ENCODE measurements around the gene RHOA. TPM values are rescaled to one million over a fixed set of nuclear protein-coding genes. Genes with fewer than 3 reads are reported as not detected.

RHOA gene
- total and polyA plus RNA-seq, 10 donors, result 226 to 693 (median 481) TPM

GRCh38 chr3:49370585-49371290 lies 41.0 kb downstream of the RHOA start:
- Histone ChIP-seq H3K27me3 (replicated peaks in 1 of 7) (no peaks in the 10 kb centered on the region), H3K9me3 (no peaks in the 10 kb centered on the region), H3K36me3 (peaks cover 3 to 100% (median 86%) of the 10 kb centered on the region in 6 donors), H3K27ac (peak overlapping the region in 2 of 8 donors; percentile 16 to 25), H3K4me1 (peaks cover 0 to 63% (median 27%) of the 10 kb centered on the region in 6 donors), H3K4me3 (no peak overlapping the region)
- intact Hi-C loops (cut with DNase I; ENCODE audit: low total_unique reads), result no loop called here
- DNase-seq, result no peak
- 84 to 94% (median 92%) methylated on average over 6 of the region's 6 CpGs for WGBS, 5 donors
- no peak for TF ChIP-seq POLR2A (IDR thresholded peaks at IDR 0.05)
- TF ChIP-seq, protein P1, sequence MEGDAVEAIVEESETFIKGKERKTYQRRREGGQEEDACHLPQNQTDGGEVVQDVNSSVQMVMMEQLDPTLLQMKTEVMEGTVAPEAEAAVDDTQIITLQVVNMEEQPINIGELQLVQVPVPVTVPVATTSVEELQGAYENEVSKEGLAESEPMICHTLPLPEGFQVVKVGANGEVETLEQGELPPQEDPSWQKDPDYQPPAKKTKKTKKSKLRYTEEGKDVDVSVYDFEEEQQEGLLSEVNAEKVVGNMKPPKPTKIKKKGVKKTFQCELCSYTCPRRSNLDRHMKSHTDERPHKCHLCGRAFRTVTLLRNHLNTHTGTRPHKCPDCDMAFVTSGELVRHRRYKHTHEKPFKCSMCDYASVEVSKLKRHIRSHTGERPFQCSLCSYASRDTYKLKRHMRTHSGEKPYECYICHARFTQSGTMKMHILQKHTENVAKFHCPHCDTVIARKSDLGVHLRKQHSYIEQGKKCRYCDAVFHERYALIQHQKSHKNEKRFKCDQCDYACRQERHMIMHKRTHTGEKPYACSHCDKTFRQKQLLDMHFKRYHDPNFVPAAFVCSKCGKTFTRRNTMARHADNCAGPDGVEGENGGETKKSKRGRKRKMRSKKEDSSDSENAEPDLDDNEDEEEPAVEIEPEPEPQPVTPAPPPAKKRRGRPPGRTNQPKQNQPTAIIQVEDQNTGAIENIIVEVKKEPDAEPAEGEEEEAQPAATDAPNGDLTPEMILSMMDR (IDR thresholded peaks at IDR 0.05 in 8 of 11, conservative IDR thresholded peaks at IDR 0.05 in 3 of 11), result no peak
- TF ChIP-seq POLR2AphosphoS5 (IDR thresholded peaks at IDR 0.05), result no peak

DNA sequence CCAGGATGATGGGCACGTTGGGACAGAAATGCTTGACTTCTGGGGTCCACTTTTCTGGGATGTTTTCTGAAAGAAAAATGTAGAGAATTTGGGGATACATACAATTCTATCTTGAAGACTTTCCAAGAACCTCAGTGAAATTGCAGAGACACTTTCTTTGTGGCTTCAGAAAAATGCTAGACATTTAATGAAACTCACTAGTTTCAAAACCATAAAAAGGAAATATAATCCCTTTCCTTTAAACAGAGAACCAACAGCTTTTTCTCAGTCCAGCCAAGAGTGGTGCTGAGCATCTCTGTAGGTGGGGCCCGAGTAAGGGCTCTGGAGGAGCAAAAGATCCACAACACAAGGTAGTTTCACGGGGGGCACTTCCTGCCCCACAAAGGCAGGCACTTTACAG lies 49.2 kb downstream of the RHOA start:
- H3K9me3 ChIP-seq, result no peaks in the 10 kb centered on the region
- 59 to 80% (median 73%) methylated on average over 3 of the region's 3 CpGs for WGBS, 5 donors
- no peak for TF ChIP-seq POLR2AphosphoS5 (IDR thresholded peaks at IDR 0.05)
- TF ChIP-seq, protein P1 (IDR thresholded peaks at IDR 0.05 in 8 of 11, conservative IDR thresholded peaks at IDR 0.05 in 3 of 11), result no peak
- no peak for TF ChIP-seq POLR2A (IDR thresholded peaks at IDR 0.05)
- no peaks in the 10 kb centered on the region for H3K27me3 ChIP-seq (replicated peaks in 1 of 7)
- H3K36me3 ChIP-seq, result peaks cover 6 to 91% (median 81%) of the 10 kb centered on the region in 6 donors
- intact Hi-C loops (cut with DNase I; ENCODE audit: low total_unique reads), result no loop called here
- H3K4me1 ChIP-seq, result peaks cover 10 to 45% (median 20%) of the 10 kb centered on the region in 6 donors
- H3K27ac ChIP-seq, result peak overlapping the region in 2 of 8 donors; percentile 8 to 29
- DNase-seq, result peak; percentile 8
- no peak overlapping the region for H3K4me3 ChIP-seq

DNA sequence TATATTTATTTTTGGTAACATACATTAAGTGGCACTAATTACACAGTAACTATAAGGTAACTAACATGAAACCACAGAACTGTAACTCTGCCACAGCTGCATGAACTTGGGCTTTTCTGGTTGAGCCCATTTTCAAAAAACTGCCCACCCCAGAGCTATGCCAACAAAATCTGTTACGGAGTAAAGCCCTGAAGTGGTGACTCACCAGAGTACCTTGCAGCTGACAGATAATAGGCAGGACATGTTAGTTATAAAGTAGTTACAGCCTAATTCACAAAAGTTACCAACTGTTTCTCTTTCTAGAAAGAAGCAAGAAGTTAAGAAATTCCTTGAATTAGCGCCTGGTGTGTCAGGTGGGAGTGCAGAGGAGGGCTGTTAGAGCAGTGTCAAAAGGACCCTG lies 52.2 kb downstream of the RHOA start:
- TF ChIP-seq POLR2AphosphoS5 (IDR thresholded peaks at IDR 0.05) (no peak), POLR2A (IDR thresholded peaks at IDR 0.05) (no peak)
- TF ChIP-seq, protein P1 (IDR thresholded peaks at IDR 0.05 in 8 of 11, conservative IDR thresholded peaks at IDR 0.05 in 3 of 11), result no peak
- peaks cover 18 to 65% (median 44%) of the 10 kb centered on the region in 6 donors for H3K4me1 ChIP-seq
- intact Hi-C loops (cut with DNase I; ENCODE audit: low total_unique reads), result no loop called here
- H3K27ac ChIP-seq, result peak overlapping the region in 7 of 8 donors; percentile 86 to 96 (median 92)
- H3K27me3 ChIP-seq (replicated peaks in 1 of 7), result no peaks in the 10 kb centered on the region
- no peak overlapping the region for H3K4me3 ChIP-seq
- no peak for DNase-seq
- 77 to 84% (median 84%) methylated on average over 2 of the region's 2 CpGs for WGBS, 5 donors
- no peaks in the 10 kb centered on the region for H3K9me3 ChIP-seq
- peaks cover 6 to 87% (median 57%) of the 10 kb centered on the region in 6 donors for H3K36me3 ChIP-seq

- Histone ChIP-seq H3K4me1 (peaks cover 18 to 70% (median 45%) of the 10 kb centered on the region in 6 donors), H3K27ac (peak overlapping the region; percentile 75 to 96 (median 92)), H3K9me3 (no peaks in the 10 kb centered on the region), H3K4me3 (peak overlapping the region; percentile 56 to 91 (median 80)), H3K36me3 (peaks cover 6 to 79% (median 50%) of the 10 kb centered on the region in 6 donors), H3K27me3 (replicated peaks in 1 of 7) (no peaks in the 10 kb centered on the region)
- no peak for DNase-seq
- 19 to 59% (median 37%) methylated on average over 3 of the region's 3 CpGs for WGBS, 5 donors
- intact Hi-C loops (cut with DNase I; ENCODE audit: low total_unique reads), result no loop called here
- TF ChIP-seq POLR2AphosphoS5 (IDR thresholded peaks at IDR 0.05) (no peak), POLR2A (IDR thresholded peaks at IDR 0.05) (no peak)
- TF ChIP-seq, protein P1 (IDR thresholded peaks at IDR 0.05 in 8 of 11, conservative IDR thresholded peaks at IDR 0.05 in 3 of 11), result no peak
These were observed 52.9 kb downstream of the RHOA start for GRCh38 chr3:49358884-49359225.

All from spleen (tissue), 11 donors.